Loucy (cell line): ENCODE results near the gene IL11.

ENCODE experiments used
- CTCF ChIP-seq: fragments of 200-600 bp; sonication (generic); conservative IDR thresholded peaks from 2 replicates; pipeline ENCODE4 v1.5.1; 2014; ENCODE audit warnings: mild to moderate bottlenecking, antibody characterized with exemption, low read length
- EZH2phosphoT487 ChIP-seq: fragments of 200-600 bp; IDR thresholded peaks from 2 replicates; pipeline ENCODE4 v1.6.1; 2018; ENCODE audit warnings: antibody characterized with exemption, mild to moderate bottlenecking, moderate library complexity, borderline replicate concordance

DNA sequence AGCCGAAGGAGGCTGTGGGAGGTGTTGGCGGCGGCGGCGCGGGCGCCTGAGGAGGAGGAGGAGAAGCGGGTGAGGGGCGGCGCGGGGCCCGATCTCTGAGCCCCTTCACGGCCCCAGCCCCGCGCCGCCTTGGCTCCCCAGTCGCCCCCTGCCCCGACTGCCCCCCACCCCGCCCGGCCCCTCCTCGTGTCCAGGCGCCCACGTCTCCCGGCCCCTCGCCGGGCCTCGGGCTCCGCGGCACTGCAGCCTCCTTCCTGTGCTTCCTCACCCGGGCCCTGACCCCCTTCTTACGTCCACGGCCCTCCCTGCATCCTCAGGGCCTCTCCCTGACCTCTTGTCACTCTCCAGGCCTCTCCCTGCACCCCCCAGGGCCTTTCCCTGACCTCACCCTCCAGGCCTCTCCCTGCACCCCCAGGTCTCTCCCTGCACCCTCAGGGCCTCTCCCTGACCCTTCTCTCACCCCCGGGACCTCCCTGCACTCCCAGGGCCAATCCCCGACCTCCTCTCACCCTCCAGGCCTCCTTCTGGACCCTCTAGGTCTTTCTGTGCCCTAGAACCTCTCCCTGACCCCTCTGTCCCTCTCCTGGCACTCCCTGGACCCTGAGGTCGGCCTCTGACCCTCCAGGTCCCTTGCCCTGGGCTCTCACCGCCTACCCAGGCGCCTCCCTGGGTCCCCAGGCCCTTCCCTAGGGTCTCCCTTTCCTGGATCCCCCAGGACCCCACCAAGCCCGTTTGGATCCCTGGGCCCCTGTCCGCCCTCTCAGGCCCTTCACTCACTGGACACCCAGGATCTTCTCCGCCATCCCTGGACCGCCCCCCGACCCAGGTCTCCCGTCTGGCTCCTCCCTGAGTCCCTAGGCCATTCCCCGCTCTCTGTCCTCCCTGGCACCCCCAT lies 30.1 kb downstream of the IL11 start:
- TF ChIP-seq EZH2phosphoT487 (no peak), CTCF (no peak)
